ENCODE measurements around the gene FBXW7. TPM values are rescaled to one million over a fixed set of nuclear protein-coding genes. Genes with fewer than 3 reads are reported as not detected.

FBXW7 gene
- total RNA-seq, 4 donors from 2014 or later: 72.2 to 105 (median 87.1) TPM

GRCh38 chr4:152488246-152488645 lies 47.6 kb downstream of the FBXW7 start:
- WGBS, 2 donors: 84 to 87% methylated on average over 4 of the region's 4 CpGs
- Histone ChIP-seq H3K4me1 (peaks cover 0 to 8% of the 10 kb centered on the region in 2 donors), H3K36me3 (no peaks in the 10 kb centered on the region), H3K27ac (no peak overlapping the region), H3K27me3 (no peaks in the 10 kb centered on the region), H3K9me3 (no peaks in the 10 kb centered on the region), H3K4me3 (replicated peaks in 1 of 3) (no peak overlapping the region)
- TF ChIP-seq CTCF (IDR thresholded peaks at IDR 0.05) (no peak), POLR2A (IDR thresholded peaks at IDR 0.05) (no peak)
- intact Hi-C loops (cut with DNase I): no loop called here
- DNase-seq: no peak

- no peak for TF ChIP-seq POLR2A (IDR thresholded peaks at IDR 0.05)
- TF ChIP-seq CTCF (IDR thresholded peaks at IDR 0.05): no peak
- Histone ChIP-seq H3K4me1 (peaks cover 0 to 8% of the 10 kb centered on the region in 2 donors), H3K9me3 (no peaks in the 10 kb centered on the region), H3K27ac (no peak overlapping the region), H3K27me3 (no peaks in the 10 kb centered on the region), H3K4me3 (replicated peaks in 1 of 3) (no peak overlapping the region), H3K36me3 (no peaks in the 10 kb centered on the region)
- intact Hi-C loops (cut with DNase I): no loop called here
- 78 to 84% methylated on average over 7 of the region's 7 CpGs for WGBS, 2 donors
- no peak for DNase-seq
These were observed 49.2 kb downstream of the FBXW7 start for GRCh38 chr4:152486429-152487389.

GRCh38 chr4:152485726-152486276 lies 50.1 kb downstream of the FBXW7 start:
- no peak for TF ChIP-seq POLR2A (IDR thresholded peaks at IDR 0.05)
- no peak for TF ChIP-seq CTCF (IDR thresholded peaks at IDR 0.05)
- Histone ChIP-seq H3K4me1 (peaks cover 0 to 8% of the 10 kb centered on the region in 2 donors), H3K9me3 (no peaks in the 10 kb centered on the region), H3K27ac (no peak overlapping the region), H3K36me3 (no peaks in the 10 kb centered on the region), H3K4me3 (replicated peaks in 1 of 3) (no peak overlapping the region), H3K27me3 (no peaks in the 10 kb centered on the region)
- DNase-seq: no peak
- intact Hi-C loops (cut with DNase I): no loop called here
- WGBS, 2 donors: 74 to 75% methylated on average over 6 of the region's 6 CpGs

- no peak for DNase-seq
- no peaks in the 10 kb centered on the region for H3K9me3 ChIP-seq
- intact Hi-C loops (cut with DNase I): no loop called here
- no peaks in the 10 kb centered on the region for H3K36me3 ChIP-seq
- H3K27me3 ChIP-seq: no peaks in the 10 kb centered on the region
- H3K27ac ChIP-seq: no peak overlapping the region
- WGBS, 2 donors: 93 to 97% methylated on average over 2 of the region's 2 CpGs
- H3K4me1 ChIP-seq: peaks cover 7 to 12% of the 10 kb centered on the region in 2 donors
- H3K4me3 ChIP-seq (replicated peaks in 1 of 3): no peak overlapping the region
- TF ChIP-seq POLR2A (IDR thresholded peaks at IDR 0.05) (no peak), CTCF (IDR thresholded peaks at IDR 0.05) (no peak)
These were observed 53.7 kb downstream of the FBXW7 start for GRCh38 chr4:152482211-152482610.

- peak; percentile 11 to 13 for DNase-seq
- Histone ChIP-seq H3K4me1 (peaks cover 5 to 7% of the 10 kb centered on the region in 2 donors), H3K4me3 (replicated peaks in 1 of 3) (no peak overlapping the region), H3K9me3 (no peaks in the 10 kb centered on the region), H3K27me3 (no peaks in the 10 kb centered on the region), H3K36me3 (no peaks in the 10 kb centered on the region), H3K27ac (no peak overlapping the region)
- no peak for TF ChIP-seq CTCF (IDR thresholded peaks at IDR 0.05)
- TF ChIP-seq POLR2A (IDR thresholded peaks at IDR 0.05): no peak
- WGBS, 2 donors: 39 to 50% methylated on average over 2 of the region's 2 CpGs
- intact Hi-C loops (cut with DNase I): no loop called here
These were observed 55.0 kb downstream of the FBXW7 start for GRCh38 chr4:152480901-152481300.

Measured in thyroid gland (tissue), 4 donors.